ENCODE measurements around the gene PTAR1. TPM values are rescaled to one million over a fixed set of nuclear protein-coding genes. Genes with fewer than 3 reads are reported as not detected.

PTAR1 gene, protein sequence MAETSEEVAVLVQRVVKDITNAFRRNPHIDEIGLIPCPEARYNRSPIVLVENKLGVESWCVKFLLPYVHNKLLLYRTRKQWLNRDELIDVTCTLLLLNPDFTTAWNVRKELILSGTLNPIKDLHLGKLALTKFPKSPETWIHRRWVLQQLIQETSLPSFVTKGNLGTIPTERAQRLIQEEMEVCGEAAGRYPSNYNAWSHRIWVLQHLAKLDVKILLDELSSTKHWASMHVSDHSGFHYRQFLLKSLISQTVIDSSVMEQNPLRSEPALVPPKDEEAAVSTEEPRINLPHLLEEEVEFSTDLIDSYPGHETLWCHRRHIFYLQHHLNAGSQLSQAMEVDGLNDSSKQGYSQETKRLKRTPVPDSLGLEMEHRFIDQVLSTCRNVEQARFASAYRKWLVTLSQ
- total RNA-seq, result 10 to 100 TPM; 28.5 to 94.3 (median 48.6) TPM

DNA sequence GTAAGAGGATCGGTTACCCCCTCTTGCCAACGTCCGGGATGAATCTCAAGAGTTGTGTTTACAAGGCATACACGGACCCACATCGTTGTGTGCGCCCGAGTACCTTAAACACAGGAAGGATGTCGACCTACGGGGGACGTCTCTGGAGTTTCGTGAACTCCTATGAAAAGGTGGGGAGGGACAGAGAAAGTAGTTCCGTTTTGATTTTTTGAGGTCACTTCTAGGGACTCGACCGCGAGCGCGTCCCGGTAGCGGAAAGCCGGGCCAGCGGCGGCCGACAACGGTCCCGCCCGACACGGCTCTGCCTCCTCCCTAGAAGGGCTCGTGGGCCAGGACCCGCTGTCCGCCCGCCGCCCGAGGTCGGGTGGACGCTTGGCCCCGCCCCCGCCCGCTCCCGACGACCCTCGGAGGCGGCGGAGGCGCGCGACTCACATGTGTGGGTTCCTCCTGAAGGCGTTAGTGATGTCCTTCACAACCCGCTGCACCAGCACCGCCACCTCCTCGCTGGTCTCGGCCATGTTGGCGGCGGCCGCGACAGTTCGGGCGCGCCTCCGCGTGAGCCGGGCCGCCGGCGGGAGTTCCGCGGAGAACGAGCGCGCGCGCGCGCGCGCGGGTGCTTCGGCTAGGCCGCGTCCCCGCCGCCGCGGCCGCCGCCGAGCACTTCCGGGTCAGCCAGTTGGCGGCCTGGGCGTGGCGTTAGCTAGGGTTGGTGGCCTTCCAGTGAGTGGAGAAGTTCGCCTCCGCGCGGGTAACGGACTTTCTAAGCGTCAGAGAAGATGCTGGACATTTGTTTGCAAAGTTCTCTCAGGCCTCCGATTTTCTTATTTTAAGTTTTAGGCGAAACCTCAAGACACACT lies at the start of gene PTAR1:
Gene PTAR1 (minus strand): TSS at position 591 of the 857 bp plus-strand sequence. CDS start 73 bp downstream, at position 518.
- Histone ChIP-seq H3K4me1 (peaks cover 13 to 23% (median 21%) of the 10 kb centered on the region in 4 donors), H3K4me3 (peak within 1 kb of the TSS; percentile 38 to 90 (median 66)), H3K27ac (peak within 1 kb of the TSS; percentile 94 to 98 (median 96)), H3K9me3 (no peaks in the 10 kb centered on the region), H3K27me3 (no peaks in the 10 kb centered on the region), H3K36me3 (no peaks in the 10 kb centered on the region)
- peak; percentile 94 to 99 for DNase-seq
- ATAC-seq (ENCODE audit: low FRiP score in 2 of 2), result peak; percentile 95 to 99
- 1% methylated on average over 34 to 40 of the region's 98 CpGs for WGBS, 2 donors
- TF ChIP-seq POLR2AphosphoS5 (IDR thresholded peaks at IDR 0.05) (peak; percentile 41 to 82), EP300 (IDR thresholded peaks at IDR 0.05) (peak in 1 of 4 donors; percentile 46), POLR2A (IDR thresholded peaks at IDR 0.05) (peak in 3 of 4 donors; percentile 53 to 89 (median 85))
- TF ChIP-seq, protein P1, sequence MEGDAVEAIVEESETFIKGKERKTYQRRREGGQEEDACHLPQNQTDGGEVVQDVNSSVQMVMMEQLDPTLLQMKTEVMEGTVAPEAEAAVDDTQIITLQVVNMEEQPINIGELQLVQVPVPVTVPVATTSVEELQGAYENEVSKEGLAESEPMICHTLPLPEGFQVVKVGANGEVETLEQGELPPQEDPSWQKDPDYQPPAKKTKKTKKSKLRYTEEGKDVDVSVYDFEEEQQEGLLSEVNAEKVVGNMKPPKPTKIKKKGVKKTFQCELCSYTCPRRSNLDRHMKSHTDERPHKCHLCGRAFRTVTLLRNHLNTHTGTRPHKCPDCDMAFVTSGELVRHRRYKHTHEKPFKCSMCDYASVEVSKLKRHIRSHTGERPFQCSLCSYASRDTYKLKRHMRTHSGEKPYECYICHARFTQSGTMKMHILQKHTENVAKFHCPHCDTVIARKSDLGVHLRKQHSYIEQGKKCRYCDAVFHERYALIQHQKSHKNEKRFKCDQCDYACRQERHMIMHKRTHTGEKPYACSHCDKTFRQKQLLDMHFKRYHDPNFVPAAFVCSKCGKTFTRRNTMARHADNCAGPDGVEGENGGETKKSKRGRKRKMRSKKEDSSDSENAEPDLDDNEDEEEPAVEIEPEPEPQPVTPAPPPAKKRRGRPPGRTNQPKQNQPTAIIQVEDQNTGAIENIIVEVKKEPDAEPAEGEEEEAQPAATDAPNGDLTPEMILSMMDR (IDR thresholded peaks at IDR 0.05), result peak in 3 of 6 experiments; percentile 12 to 17 (median 15)

DNA sequence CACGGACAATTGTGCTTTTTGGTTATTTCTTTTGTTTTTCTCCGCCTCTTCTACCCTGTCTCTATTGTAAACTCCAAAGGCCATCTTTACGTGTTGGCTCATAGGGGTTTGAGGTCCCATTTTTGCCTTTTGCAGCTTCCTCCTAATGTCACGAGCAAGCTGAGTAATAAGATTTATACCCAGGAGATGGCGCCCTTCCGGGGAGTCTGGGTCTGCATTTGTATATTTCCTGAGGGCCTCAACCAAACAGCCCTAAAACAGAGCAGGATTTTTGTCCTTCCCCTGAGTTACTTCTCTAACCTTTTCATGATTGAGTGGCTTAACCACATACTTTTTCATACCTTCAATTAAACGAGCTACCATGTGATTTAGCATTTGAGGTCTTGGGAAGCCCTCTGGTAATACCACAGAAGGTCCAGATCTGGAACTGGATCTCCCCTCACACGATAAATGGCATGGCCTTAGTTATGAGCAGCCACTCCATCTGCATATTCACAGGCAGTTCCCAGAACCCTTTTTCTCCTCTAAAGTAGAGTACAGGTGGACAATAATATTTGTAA lies 49.6 kb upstream of the PTAR1 start:
- TF ChIP-seq POLR2AphosphoS5 (IDR thresholded peaks at IDR 0.05) (no peak), EP300 (IDR thresholded peaks at IDR 0.05) (no peak), POLR2A (IDR thresholded peaks at IDR 0.05) (no peak)
- TF ChIP-seq, protein P1 (IDR thresholded peaks at IDR 0.05), result peak in 2 of 6 experiments; percentile 10 to 18
- Histone ChIP-seq H3K9me3 (no peaks in the 10 kb centered on the region), H3K4me3 (no peak overlapping the region), H3K36me3 (no peaks in the 10 kb centered on the region), H3K4me1 (peaks cover 0 to 11% (median 5%) of the 10 kb centered on the region in 4 donors), H3K27me3 (no peaks in the 10 kb centered on the region), H3K27ac (no peak overlapping the region)
- ATAC-seq (ENCODE audit: low FRiP score in 2 of 2) (no peak), DNase-seq (no peak)
- WGBS, 2 donors, result 71 to 81% methylated on average over 8 of the region's 8 CpGs

DNA sequence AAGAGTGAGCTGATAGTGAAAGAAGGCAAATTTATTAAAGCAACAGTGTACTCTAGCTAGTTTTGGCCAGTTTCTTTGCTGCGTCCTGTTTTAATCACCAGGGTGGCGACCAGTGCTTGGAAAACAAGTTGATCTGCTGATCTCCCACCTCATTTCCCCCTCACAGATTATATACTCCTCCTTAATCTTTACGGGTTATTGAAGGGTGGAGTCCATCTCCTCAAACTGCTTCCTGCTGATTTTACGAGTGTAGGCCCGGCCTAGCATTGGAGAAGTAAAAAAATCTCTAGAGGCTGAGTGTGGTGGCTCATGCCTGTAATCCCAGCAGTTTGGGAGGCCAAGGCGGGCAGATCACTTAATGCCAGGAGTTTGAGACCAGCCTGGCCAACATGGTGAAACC lies 46.8 kb upstream of the PTAR1 start:
- no peak for DNase-seq
- Histone ChIP-seq H3K36me3 (no peaks in the 10 kb centered on the region), H3K27ac (peak overlapping the region in 3 of 4 donors; percentile 5 to 63 (median 14)), H3K4me3 (no peak overlapping the region), H3K4me1 (peaks cover 0 to 11% (median 5%) of the 10 kb centered on the region in 4 donors), H3K9me3 (no peaks in the 10 kb centered on the region), H3K27me3 (no peaks in the 10 kb centered on the region)
- WGBS, 2 donors, result 47 to 53% methylated on average over 6 of the region's 6 CpGs
- ATAC-seq (ENCODE audit: low FRiP score in 2 of 2), result peak in 1 of 2 donors; percentile 22
- no peak for TF ChIP-seq EP300 (IDR thresholded peaks at IDR 0.05)
- TF ChIP-seq POLR2AphosphoS5 (IDR thresholded peaks at IDR 0.05), result no peak
- TF ChIP-seq, protein P1 (IDR thresholded peaks at IDR 0.05), result no peak
- no peak for TF ChIP-seq POLR2A (IDR thresholded peaks at IDR 0.05)

DNA sequence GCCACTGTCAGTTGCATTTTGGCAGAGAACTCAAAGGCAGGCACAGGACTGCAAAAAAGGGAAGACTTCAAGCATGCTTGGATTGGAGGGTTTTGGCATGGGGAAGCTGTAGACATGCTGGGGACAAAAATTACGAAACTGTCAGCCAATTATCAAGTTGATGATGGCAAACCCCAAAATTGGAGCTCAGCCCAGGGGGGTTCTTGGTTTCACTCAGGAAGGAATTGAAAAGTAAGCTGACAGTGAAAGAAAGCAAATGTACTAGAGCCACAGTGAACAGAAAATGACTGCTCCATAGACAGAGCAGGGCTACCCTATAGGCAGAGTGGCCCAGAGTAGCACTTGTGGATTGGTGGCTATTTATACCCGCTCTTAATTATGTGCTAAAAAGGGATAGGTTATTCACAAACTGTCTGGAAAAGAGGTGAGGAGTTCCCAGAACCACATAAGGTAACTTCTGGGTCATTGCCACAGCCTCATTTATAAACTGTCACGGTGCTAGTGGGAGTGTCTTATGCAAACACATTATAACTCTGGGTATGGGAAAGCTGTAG lies 46.2 kb upstream of the PTAR1 start:
- Histone ChIP-seq H3K36me3 (no peaks in the 10 kb centered on the region), H3K27ac (peak overlapping the region in 2 of 4 donors; percentile 14 to 63), H3K4me3 (no peak overlapping the region), H3K9me3 (no peaks in the 10 kb centered on the region), H3K27me3 (no peaks in the 10 kb centered on the region), H3K4me1 (peaks cover 0 to 11% (median 5%) of the 10 kb centered on the region in 4 donors)
- ATAC-seq (ENCODE audit: low FRiP score in 2 of 2) (peak; percentile 53 to 66), DNase-seq (peak in 1 of 2 donors; percentile 40)
- TF ChIP-seq POLR2AphosphoS5 (IDR thresholded peaks at IDR 0.05), result no peak
- no peak for TF ChIP-seq POLR2A (IDR thresholded peaks at IDR 0.05)
- no peak for TF ChIP-seq EP300 (IDR thresholded peaks at IDR 0.05)
- TF ChIP-seq, protein P1 (IDR thresholded peaks at IDR 0.05), result no peak
- 25 to 30% methylated on average over 3 of the region's 3 CpGs for WGBS, 2 donors

All from upper lobe of left lung (tissue), 6 donors.